Kidney (tissue), 14 donors: Measurements from ENCODE around the gene PLEKHM2. TPM values are rescaled to one million over a fixed set of nuclear protein-coding genes. Genes with fewer than 3 reads are reported as not detected.

Source experiments
- DNase-seq, 5 donors: peaks; one replicate each; pipeline ENCODE4 v3.0.0-alpha.2; 2013 to 2020
- FAIRE-seq: peaks from 2 replicates; lab custom pipeline; 2012; peaks lifted over from hg19 to GRCh38; lab: Jason Lieb, UNC
- H3K27ac ChIP-seq, 2 donors: one replicate each; pipeline ENCODE4 v1.7.0; 2013; ENCODE audit warnings: low read depth in 2 of 2, low read length in 2 of 2, inconsistent platforms in 1 of 2
- H3K27me3 ChIP-seq: one replicate; pipeline ENCODE4 v1.7.1; 2013; ENCODE audit warnings: low read length, inconsistent platforms; ENCODE audit not compliant: control insufficient read depth, insufficient read depth
- H3K36me3 ChIP-seq, 3 donors: one replicate each; pipeline versions ENCODE4 v1.7.0 to v1.7.1; 2013; ENCODE audit warnings: low read length in 3 of 3, control low read depth in 1 of 3, inconsistent platforms in 1 of 3; ENCODE audit not compliant: insufficient read depth in 3 of 3, control insufficient read depth in 2 of 3
- H3K4me1 ChIP-seq, 3 donors: one replicate each; pipeline versions ENCODE4 v1.7.0 to v1.7.1; 2013; ENCODE audit warnings: low read length in 3 of 3, inconsistent platforms in 1 of 3, low read depth in 1 of 3; ENCODE audit not compliant: control insufficient read depth in 2 of 3, insufficient read depth in 2 of 3
- H3K4me3 ChIP-seq, 3 donors: one replicate each; pipeline versions ENCODE4 v1.7.0 to v1.8.1; 2013; ENCODE audit warnings: low read length in 3 of 3, control low read depth in 1 of 3, inconsistent platforms in 1 of 3
- H3K9ac ChIP-seq, 3 donors: one replicate each; pipeline versions ENCODE4 v1.7.0 to v1.7.1; 2013; ENCODE audit warnings: low read length in 3 of 3, control low read depth in 1 of 3, inconsistent platforms in 1 of 3
- H3K9me3 ChIP-seq, 3 donors: one replicate each; pipeline versions ENCODE4 v1.7.0 to v1.7.1; 2013; ENCODE audit warnings: low read length in 3 of 3, control low read depth in 1 of 3, inconsistent platforms in 1 of 3; ENCODE audit not compliant: control insufficient read depth in 2 of 3, insufficient read depth in 1 of 3
- CTCF ChIP-seq: IDR thresholded peaks from 3 replicates; pipeline ENCODE4 v1.5.1; 2012; ENCODE audit warnings: mild to moderate bottlenecking, moderate library complexity, borderline replicate concordance; ENCODE audit not compliant: insufficient read depth; ENCODE audit errors: extremely low read depth
- intact Hi-C: fragments of 100-400 bp; cut with DNase I; formaldehyde crosslinking; loops from one replicate; pipeline ENCODE4 v1.11.1; 2022
- polyA plus RNA-seq: library from polyadenylated mRNA; stranded (reverse); fragments of 350-450 nt; fragmentation: Illumina TruSeq; extraction: RNeasy Lipid Tissue Mini Kit (QIAGEN cat#74804); gene quantifications from one replicate; pipeline ENCODE4 v1.2.3, GENCODE V29; 2014; ENCODE audit warnings: low read depth, low replicate concordance; ENCODE audit not compliant: insufficient read depth
- total RNA-seq: library from RNA; stranded (reverse); fragmentation: NEBNext Ultra II Directional; extraction: Animal tissue kit (Norgen Biotek cat#: 25700); gene quantifications from one replicate; pipeline ENCODE4 v1.2.1, GENCODE V29; 2021
- donor health status: control.
- donor health status: control.
- donor health status: control.
- donor health status: control.
- donor health status: control.
- donor health status: DM: yes; HTN: yes; CAD: no.
- donor health status: Normal renal cell carcinoma (clear cell type).

PLEKHM2 gene
- total and polyA plus RNA-seq, 2 donors from 2014 or later = 21.7 to 65.7 TPM

- no peak for DNase-seq
- H3K27me3 ChIP-seq = no peaks in the 10 kb centered on the region
- peaks cover 0 to 8% (median 3%) of the 10 kb centered on the region in 3 donors for H3K36me3 ChIP-seq
- no peaks in the 10 kb centered on the region for H3K9me3 ChIP-seq
- H3K27ac ChIP-seq = no peak overlapping the region
- no peak for FAIRE-seq
- peaks cover 0 to 3% (median 0%) of the 10 kb centered on the region in 3 donors for H3K4me1 ChIP-seq
- no peak for TF ChIP-seq CTCF
- H3K4me3 ChIP-seq = no peak overlapping the region
- intact Hi-C loops = no loop called here
- no peak overlapping the region for H3K9ac ChIP-seq
Measured at GRCh38 chr1:15775706-15776105, 91.6 kb downstream of the PLEKHM2 start.

- peaks cover 0 to 3% (median 0%) of the 10 kb centered on the region in 3 donors for H3K4me1 ChIP-seq
- H3K9me3 ChIP-seq = no peaks in the 10 kb centered on the region
- peaks cover 0 to 3% (median 0%) of the 10 kb centered on the region in 3 donors for H3K36me3 ChIP-seq
- FAIRE-seq (no peak), DNase-seq (no peak)
- intact Hi-C loops = no loop called here
- no peak overlapping the region for H3K4me3 ChIP-seq
- H3K27ac ChIP-seq = no peak overlapping the region
- H3K27me3 ChIP-seq = no peaks in the 10 kb centered on the region
- no peak for TF ChIP-seq CTCF
- no peak overlapping the region for H3K9ac ChIP-seq
Measured at GRCh38 chr1:15777909-15778707, 94.0 kb downstream of the PLEKHM2 start.

Other genes starting within 250 kb of the PLEKHM2 start
- gene CTRC, start 245.9 kb upstream of the PLEKHM2 start, total RNA-seq = 0.44 TPM
- gene CTRC, start 245.9 kb upstream of the PLEKHM2 start, polyA plus RNA-seq = not detected
- not detected for gene CELA2A, start 227.6 kb upstream of the PLEKHM2 start, total RNA-seq
- gene CELA2A, start 227.6 kb upstream of the PLEKHM2 start, polyA plus RNA-seq = not detected
- not detected for gene CELA2B, start 208.2 kb upstream of the PLEKHM2 start, total RNA-seq
- not detected for gene CELA2B, start 208.2 kb upstream of the PLEKHM2 start, polyA plus RNA-seq
- 20.1 TPM for gene CASP9, start 160.1 kb upstream of the PLEKHM2 start, total RNA-seq
- 18.2 TPM for gene CASP9, start 160.1 kb upstream of the PLEKHM2 start, polyA plus RNA-seq
- gene DNAJC16, start 157.5 kb upstream of the PLEKHM2 start, total RNA-seq = 30.1 TPM
- 7.6 TPM for gene DNAJC16, start 157.5 kb upstream of the PLEKHM2 start, polyA plus RNA-seq
- 6.2 TPM for gene AGMAT, start 99.3 kb upstream of the PLEKHM2 start, total RNA-seq
- gene AGMAT, start 99.3 kb upstream of the PLEKHM2 start, polyA plus RNA-seq = 119 TPM
- 28.3 TPM for gene DDI2, start 66.9 kb upstream of the PLEKHM2 start, total RNA-seq
- gene DDI2, start 66.9 kb upstream of the PLEKHM2 start, polyA plus RNA-seq = 4.0 TPM
- gene SLC25A34, start 51.9 kb downstream of the PLEKHM2 start, total RNA-seq = 1.5 TPM
- gene SLC25A34, start 51.9 kb downstream of the PLEKHM2 start, polyA plus RNA-seq = 12.2 TPM
- 2.0 TPM for gene TMEM82, start 58.2 kb downstream of the PLEKHM2 start, total RNA-seq
- 25.4 TPM for gene TMEM82, start 58.2 kb downstream of the PLEKHM2 start, polyA plus RNA-seq
- gene FBLIM1, start 74.5 kb downstream of the PLEKHM2 start, total RNA-seq = 89.3 TPM
- gene FBLIM1, start 74.5 kb downstream of the PLEKHM2 start, polyA plus RNA-seq = 16.6 TPM
- gene UQCRHL, start 123.3 kb downstream of the PLEKHM2 start, total RNA-seq = 0.91 TPM
- gene UQCRHL, start 123.3 kb downstream of the PLEKHM2 start, polyA plus RNA-seq = 11.8 TPM
- gene SPEN, start 163.4 kb downstream of the PLEKHM2 start, total RNA-seq = 70.7 TPM
- gene SPEN, start 163.4 kb downstream of the PLEKHM2 start, polyA plus RNA-seq = 9.4 TPM